ENCODE results near the gene METTL8. TPM values are rescaled to one million over a fixed set of nuclear protein-coding genes. Genes with fewer than 3 reads are reported as not detected.
"Not testable (repeated sequence)": the region's sequence is repeated elsewhere in the genome, so short reads cannot be mapped to it uniquely, and the experiment has no call there.

Gene METTL8
- total RNA-seq, 1 experiment from 2014 or later = 34.4 TPM

- POLR2A ChIA-PET = not testable (repeated sequence)
Measured at GRCh38 chr2:171312182-171312581, 121.6 kb downstream of the METTL8 start.

GRCh38 chr2:171311589-171311988 is 122.2 kb downstream of the METTL8 start:
- POLR2A ChIA-PET; H3K9ac ChIP-seq (ENCODE audit: low read length); H3K36me3 ChIP-seq (ENCODE audit: control insufficient read depth in 1 of 2, insufficient read depth in 2 of 2, low read length in 2 of 2); RAD21 ChIA-PET (ENCODE audit: low non-redundant PET in 1 of 2, low total read pairs in 2 of 2, uncharacterized antibody in 2 of 2, unreplicated experiment in 2 of 2); intact Hi-C loops (cut with micrococcal nuclease); H3K4me3 ChIP-seq (replicated peaks in 1 of 2; ENCODE audit: low read depth in 1 of 2, low read length in 2 of 2); H4K20me1 ChIP-seq (ENCODE audit: insufficient read depth); H3K4me2 ChIP-seq (ENCODE audit: low read length); BruUV-seq (replicated peaks); H3K27me3 ChIP-seq (ENCODE audit: insufficient read depth, low read length); H3K27ac ChIP-seq (ENCODE audit: low read depth, low read length); H3K79me2 ChIP-seq (ENCODE audit: insufficient read depth, low read length); H3K9me3 ChIP-seq (ENCODE audit: control insufficient read depth in 1 of 2, insufficient read depth in 1 of 2, low read depth in 1 of 2, low read length in 2 of 2); ATAC-seq; H3K9me2 ChIP-seq (ENCODE audit: insufficient read depth); H2AFZ ChIP-seq (ENCODE audit: low read depth, low read length, poor library complexity, severe bottlenecking); DNase-seq (ENCODE audit: low read depth, low spot score); H3K4me1 ChIP-seq (ENCODE audit: control insufficient read depth in 1 of 2, insufficient read depth in 2 of 2, low read length in 2 of 2); CTCF ChIA-PET: not testable (repeated sequence)

More at GRCh38 chr2:171312182-171312581, 121.6 kb downstream of the METTL8 start:
- H3K9ac ChIP-seq (ENCODE audit: low read length); H3K4me3 ChIP-seq (replicated peaks in 1 of 2; ENCODE audit: low read depth in 1 of 2, low read length in 2 of 2); H3K27me3 ChIP-seq (ENCODE audit: insufficient read depth, low read length); ATAC-seq; H3K4me2 ChIP-seq (ENCODE audit: low read length); RAD21 ChIA-PET (ENCODE audit: low non-redundant PET in 1 of 2, low total read pairs in 2 of 2, uncharacterized antibody in 2 of 2, unreplicated experiment in 2 of 2); H3K79me2 ChIP-seq (ENCODE audit: insufficient read depth, low read length); BruUV-seq (replicated peaks); H3K27ac ChIP-seq (ENCODE audit: low read depth, low read length); H3K9me2 ChIP-seq (ENCODE audit: insufficient read depth); H4K20me1 ChIP-seq (ENCODE audit: insufficient read depth); H3K9me3 ChIP-seq (ENCODE audit: control insufficient read depth in 1 of 2, insufficient read depth in 1 of 2, low read depth in 1 of 2, low read length in 2 of 2); H2AFZ ChIP-seq (ENCODE audit: low read depth, low read length, poor library complexity, severe bottlenecking); intact Hi-C loops (cut with micrococcal nuclease); H3K36me3 ChIP-seq (ENCODE audit: control insufficient read depth in 1 of 2, insufficient read depth in 2 of 2, low read length in 2 of 2); H3K4me1 ChIP-seq (ENCODE audit: control insufficient read depth in 1 of 2, insufficient read depth in 2 of 2, low read length in 2 of 2); CTCF ChIA-PET; DNase-seq (ENCODE audit: low read depth, low spot score): not testable (repeated sequence)

DNA sequence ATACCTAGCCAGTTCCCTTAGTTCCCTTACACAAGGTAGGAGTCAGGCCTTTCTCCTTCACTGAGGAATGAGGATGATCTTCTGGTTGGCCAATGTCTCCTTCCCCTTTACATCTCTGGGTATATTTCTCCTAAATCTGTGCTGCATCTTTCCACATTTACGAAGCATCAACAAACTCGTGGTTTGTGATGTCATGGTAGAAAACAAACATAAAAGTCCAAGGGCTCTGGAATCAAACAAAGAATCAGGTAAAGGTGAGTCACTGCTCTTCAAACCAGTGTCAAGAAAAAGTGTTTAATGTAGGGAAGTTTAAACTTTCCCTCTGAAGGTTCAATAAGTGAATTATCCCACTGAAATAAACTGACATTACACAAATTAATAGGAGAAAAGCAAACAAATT is 122.9 kb downstream of the METTL8 start:
- no peaks in the 10 kb centered on the region for H3K4me1 ChIP-seq (ENCODE audit: control insufficient read depth in 1 of 2, insufficient read depth in 2 of 2, low read length in 2 of 2)
- ChIA-PET POLR2A (no interaction called here), RAD21 (ENCODE audit: low non-redundant PET in 1 of 2, low total read pairs in 2 of 2, uncharacterized antibody in 2 of 2, unreplicated experiment in 2 of 2) (no interaction called here), CTCF (no interaction called here)
- H2AFZ ChIP-seq (ENCODE audit: low read depth, low read length, poor library complexity, severe bottlenecking) = no peak overlapping the region
- no peaks in the 10 kb centered on the region for H3K27me3 ChIP-seq (ENCODE audit: insufficient read depth, low read length)
- no peak overlapping the region for H3K4me3 ChIP-seq (replicated peaks in 1 of 2; ENCODE audit: low read depth in 1 of 2, low read length in 2 of 2)
- DNase-seq (ENCODE audit: low read depth, low spot score) (no peak), ATAC-seq (no peak)
- H3K27ac ChIP-seq (ENCODE audit: low read depth, low read length) = no peak overlapping the region
- BruUV-seq (replicated peaks) = no TSS peak
- intact Hi-C loops (cut with micrococcal nuclease) = no loop called here
- H3K4me2 ChIP-seq (ENCODE audit: low read length) = no peak overlapping the region
- no peaks in the 10 kb centered on the region; a peak in 1 of 4 replicates for H3K9me3 ChIP-seq (ENCODE audit: control insufficient read depth in 1 of 2, insufficient read depth in 1 of 2, low read depth in 1 of 2, low read length in 2 of 2)
- no peaks in the 10 kb centered on the region for H3K79me2 ChIP-seq (ENCODE audit: insufficient read depth, low read length)
- no peaks in the 10 kb centered on the region for H3K36me3 ChIP-seq (ENCODE audit: control insufficient read depth in 1 of 2, insufficient read depth in 2 of 2, low read length in 2 of 2)
- no peaks in the 10 kb centered on the region for H3K9me2 ChIP-seq (ENCODE audit: insufficient read depth)
- no peaks in the 10 kb centered on the region for H4K20me1 ChIP-seq (ENCODE audit: insufficient read depth)
- no peak overlapping the region for H3K9ac ChIP-seq (ENCODE audit: low read length)
- no peak for TF ChIP-seq EZH2 (IDR thresholded peaks at IDR 0.05)
- no peak for TF ChIP-seq POLR2AphosphoS5 (IDR thresholded peaks at IDR 0.05; ENCODE audit: low read depth, low read length)
- no peak for TF ChIP-seq CEBPB (IDR thresholded peaks at IDR 0.05; ENCODE audit: low read depth)
- TF ChIP-seq ELF1 (IDR thresholded peaks at IDR 0.05; ENCODE audit: borderline replicate concordance, low read depth) = no peak
- no peak for TF ChIP-seq REST (IDR thresholded peaks at IDR 0.05; ENCODE audit: low read depth)
- no peak for TF ChIP-seq CBX3 (IDR thresholded peaks at IDR 0.05; ENCODE audit: low read depth)
- no peak for TF ChIP-seq CTCF (IDR thresholded peaks at IDR 0.05 in 2 of 3, conservative IDR thresholded peaks at IDR 0.05 in 1 of 3; ENCODE audit: borderline replicate concordance in 1 of 3, insufficient read depth in 1 of 3, low read depth in 2 of 3, low read length in 2 of 3)
- TF ChIP-seq EZH2phosphoT487 (IDR thresholded peaks at IDR 0.05; ENCODE audit: borderline replicate concordance) = no peak

Data from HCT116 (cell line).